Ovary (tissue), 9 donors: ENCODE data around the gene THRB. TPM values are rescaled to one million over a fixed set of nuclear protein-coding genes. Genes with fewer than 3 reads are reported as not detected.

Source experiments
- DNase-seq, 5 donors: peaks; one replicate each; pipeline ENCODE4 v3.0.0-alpha.2; 2019 to 2020
- H3K27ac ChIP-seq, 2 donors: fragments of 200-600 bp; one replicate each; pipeline versions ENCODE4 v1.5.1 to v1.8.0; 2019 to 2022
- H3K27me3 ChIP-seq: fragments of 200-600 bp; one replicate; pipeline ENCODE4 v1.8.0; 2022
- H3K36me3 ChIP-seq: fragments of 200-600 bp; sonication (generic); one replicate; pipeline ENCODE4 v1.5.1; 2019
- H3K4me1 ChIP-seq: one replicate; pipeline ENCODE4 v1.8.1; 2013; ENCODE audit warnings: mild to moderate bottlenecking, moderate library complexity; ENCODE audit not compliant: insufficient read depth
- H3K4me3 ChIP-seq: fragments of 200-600 bp; sonication (generic); one replicate; pipeline ENCODE4 v1.5.1; 2017
- H3K9me3 ChIP-seq, 2 donors: fragments of 200-600 bp in 1 of 2; sonication (generic) in 1 of 2; one replicate each; pipeline versions ENCODE4 v1.5.1 to v1.8.1; 2013 to 2019; ENCODE audit warnings: mild to moderate bottlenecking in 1 of 2, moderate library complexity in 1 of 2
- EP300 ChIP-seq: sonication (generic); formaldehyde crosslinking; IDR thresholded peaks from one replicate; pipeline ENCODE4 v1.6.1; 2017; ENCODE audit warnings: antibody characterized with exemption
- POLR2A ChIP-seq: fragments of 450-650 bp; IDR thresholded peaks from one replicate; pipeline ENCODE4 v1.6.1; 2017; ENCODE audit warnings: antibody characterized with exemption, mild to moderate bottlenecking, moderate library complexity
- WGBS, 3 donors: extraction: QIAGEN DNeasy Blood & Tissue Kit in 1 of 3; methylation state at CpG; one replicate each; pipeline versions ENCODE4 v1.1.5 to v1.1.7; 2013 to 2017; 5-methylcytosine and 5-hydroxymethylcytosine counted together
- intact Hi-C, 4 donors: fragments of 100-400 bp; cut with DNase I; formaldehyde crosslinking; loops; one replicate each; pipeline versions ENCODE4 v1.11.0 to v1.15.1; 2022 to 2023
- polyA plus RNA-seq, 2 donors: library from polyadenylated mRNA; stranded (reverse); fragments of 200-250 nt in 1 of 2; fragments of 350-450 nt in 1 of 2; fragmentation: Illumina TruSeq in 1 of 2; extraction: RNeasy Lipid Tissue Mini Kit (QIAGEN cat#74804) in 1 of 2; gene quantifications; one replicate each; pipeline ENCODE4 v1.2.3, GENCODE V29; 2013 to 2014
- total RNA-seq, 7 donors: library from RNA; depleted of rRNA in 2 of 7; stranded (reverse); fragments of >200 nt in 2 of 7; fragmentation: NEBNext Ultra II Directional in 3 of 7; extraction: Animal tissue kit (Norgen Biotek cat#: 25700) in 3 of 7; gene quantifications; one replicate each; pipeline versions ENCODE4 v1.1.0 to v1.2.4, GENCODE V29; 2016 to 2023
- TF ChIP-seq, protein P1 (sequence below), 3 donors: fragments of 450-650 bp in 2 of 3; fragments of 200-600 bp in 1 of 3; IDR thresholded peaks; one replicate each; pipeline versions ENCODE4 v1.5.1 to v1.8.0; 2016 to 2022; ENCODE audit warnings: antibody characterized with exemption in 3 of 3, mild to moderate bottlenecking in 1 of 3
- donor health status: DM: no; HTN: no; CAD: no; lungs with moderate emphysema.
- donor health status: DM: no; HTN: no; CAD: no.
- donor health status: Bipolar disorder and iron deficiency.
- donor health status: DM: yes; HTN: yes; CAD: no.
- donor health status: DM: no; HTN: no; CAD: no.
- donor health status: DM: yes; HTN: yes; CAD: no.

THRB gene
- total and polyA plus RNA-seq, 9 donors: 0.91 to 6.5 (median 3.2) TPM

DNA sequence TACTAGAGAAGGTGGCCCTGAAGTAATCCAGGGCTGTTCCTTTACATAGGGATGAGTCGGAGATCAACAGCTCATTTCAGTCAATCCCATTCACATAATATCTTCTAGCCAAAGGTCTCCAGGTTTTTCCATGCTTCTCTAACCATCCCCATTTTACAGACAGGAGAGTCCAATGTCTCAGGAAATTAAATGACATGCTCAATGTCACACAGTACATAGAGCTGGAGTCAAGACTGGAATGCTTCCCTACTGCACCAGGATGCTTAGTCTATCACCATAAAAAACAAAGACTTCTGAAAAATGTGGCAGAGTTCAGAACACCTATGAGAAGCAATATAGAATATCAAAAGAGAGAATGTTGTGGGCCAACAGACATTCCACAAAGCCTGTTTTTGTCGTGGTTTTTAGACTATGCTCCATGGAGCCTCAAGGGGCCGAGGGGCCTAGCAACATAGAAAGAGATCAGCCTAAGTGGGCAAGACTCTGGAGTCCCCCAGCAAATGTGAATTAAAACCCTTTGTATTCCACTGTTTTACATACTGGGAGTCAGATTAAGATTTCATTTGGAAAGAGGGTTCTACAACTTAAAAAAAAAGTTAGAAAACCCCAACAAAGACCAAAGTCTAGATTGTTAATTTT lies 122.0 kb downstream of the THRB start:
- 86 to 95% (median 89%) methylated on average over 3 of the region's 3 CpGs for WGBS, 3 donors
- Histone ChIP-seq H3K36me3 (no peaks in the 10 kb centered on the region), H3K27ac (no peak overlapping the region), H3K9me3 (no peaks in the 10 kb centered on the region), H3K4me1 (peaks cover 1% of the 10 kb centered on the region), H3K27me3 (no peaks in the 10 kb centered on the region), H3K4me3 (no peak overlapping the region)
- TF ChIP-seq POLR2A: no peak
- no peak for TF ChIP-seq EP300
- TF ChIP-seq, protein P1, sequence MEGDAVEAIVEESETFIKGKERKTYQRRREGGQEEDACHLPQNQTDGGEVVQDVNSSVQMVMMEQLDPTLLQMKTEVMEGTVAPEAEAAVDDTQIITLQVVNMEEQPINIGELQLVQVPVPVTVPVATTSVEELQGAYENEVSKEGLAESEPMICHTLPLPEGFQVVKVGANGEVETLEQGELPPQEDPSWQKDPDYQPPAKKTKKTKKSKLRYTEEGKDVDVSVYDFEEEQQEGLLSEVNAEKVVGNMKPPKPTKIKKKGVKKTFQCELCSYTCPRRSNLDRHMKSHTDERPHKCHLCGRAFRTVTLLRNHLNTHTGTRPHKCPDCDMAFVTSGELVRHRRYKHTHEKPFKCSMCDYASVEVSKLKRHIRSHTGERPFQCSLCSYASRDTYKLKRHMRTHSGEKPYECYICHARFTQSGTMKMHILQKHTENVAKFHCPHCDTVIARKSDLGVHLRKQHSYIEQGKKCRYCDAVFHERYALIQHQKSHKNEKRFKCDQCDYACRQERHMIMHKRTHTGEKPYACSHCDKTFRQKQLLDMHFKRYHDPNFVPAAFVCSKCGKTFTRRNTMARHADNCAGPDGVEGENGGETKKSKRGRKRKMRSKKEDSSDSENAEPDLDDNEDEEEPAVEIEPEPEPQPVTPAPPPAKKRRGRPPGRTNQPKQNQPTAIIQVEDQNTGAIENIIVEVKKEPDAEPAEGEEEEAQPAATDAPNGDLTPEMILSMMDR (IDR thresholded peaks at IDR 0.05): no peak
- DNase-seq: no peak
- intact Hi-C loops: no loop called here

GRCh38 chr3:24370352-24371090 lies 124.1 kb downstream of the THRB start:
- Histone ChIP-seq H3K27ac (no peak overlapping the region), H3K9me3 (no peaks in the 10 kb centered on the region), H3K27me3 (no peaks in the 10 kb centered on the region), H3K4me1 (no peaks in the 10 kb centered on the region), H3K4me3 (no peak overlapping the region), H3K36me3 (no peaks in the 10 kb centered on the region)
- no peak for DNase-seq
- 79 to 94% (median 86%) methylated on average over 4 of the region's 4 CpGs for WGBS, 3 donors
- TF ChIP-seq EP300 (no peak), POLR2A (no peak)
- TF ChIP-seq, protein P1 (IDR thresholded peaks at IDR 0.05): no peak
- intact Hi-C loops: no loop called here

DNA sequence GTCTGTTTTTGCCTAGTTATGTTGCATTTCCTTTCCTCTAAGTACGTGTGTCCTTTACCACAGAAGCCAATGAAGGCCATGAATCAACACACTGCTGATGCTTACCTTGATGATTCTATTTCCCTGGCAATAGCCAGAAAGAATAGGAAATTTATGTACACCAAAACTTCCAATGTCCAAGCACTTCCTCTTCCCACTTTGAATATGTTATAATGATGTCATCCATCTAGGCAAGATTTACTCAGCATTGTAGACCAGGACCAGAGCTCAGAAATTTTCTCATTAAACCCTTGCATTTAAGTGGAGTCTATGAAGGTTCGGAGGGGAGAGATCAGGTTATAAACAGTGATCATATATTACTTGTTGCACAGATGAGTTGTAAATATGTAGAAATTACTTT lies 126.0 kb downstream of the THRB start:
- no peak for DNase-seq
- Histone ChIP-seq H3K36me3 (no peaks in the 10 kb centered on the region), H3K4me3 (no peak overlapping the region), H3K9me3 (no peaks in the 10 kb centered on the region), H3K27ac (no peak overlapping the region), H3K27me3 (no peaks in the 10 kb centered on the region), H3K4me1 (peaks cover 2% of the 10 kb centered on the region)
- intact Hi-C loops: no loop called here
- TF ChIP-seq, protein P1 (IDR thresholded peaks at IDR 0.05): no peak
- no peak for TF ChIP-seq EP300
- TF ChIP-seq POLR2A: no peak
- 63 to 90% (median 66%) methylated on average over 2 of the region's 2 CpGs for WGBS, 3 donors

DNA sequence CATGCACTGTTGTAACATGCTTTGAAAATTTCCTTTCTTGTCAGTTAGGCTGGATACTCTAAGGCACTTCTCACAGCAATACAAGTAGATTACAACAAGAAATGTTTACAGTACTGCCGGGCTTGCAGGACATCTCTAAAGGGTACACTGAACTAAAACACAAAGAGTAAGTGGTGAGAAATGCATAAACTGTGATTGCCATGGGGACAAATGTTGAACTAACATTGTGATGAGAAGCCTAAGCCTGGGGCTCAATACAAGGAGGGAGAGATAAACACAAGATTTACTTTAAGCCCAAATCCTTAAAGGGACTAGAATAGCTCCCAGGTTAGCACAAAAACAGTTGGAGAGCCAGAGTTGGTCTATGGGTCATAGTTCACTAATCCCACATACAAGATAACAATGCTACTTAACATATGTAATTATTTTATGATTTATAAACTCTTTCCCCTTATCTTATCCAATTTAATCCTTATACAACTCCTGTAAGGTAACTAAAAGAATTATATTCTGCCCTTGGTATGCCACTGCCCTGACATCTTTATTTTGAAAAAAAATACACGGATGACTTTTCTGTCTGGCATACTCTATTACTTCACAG lies 126.9 kb downstream of the THRB start:
- H3K27ac ChIP-seq: no peak overlapping the region
- intact Hi-C loops: no loop called here
- no peak for TF ChIP-seq EP300
- TF ChIP-seq, protein P1 (IDR thresholded peaks at IDR 0.05): no peak
- no peak for TF ChIP-seq POLR2A

More for the DNA sequence above, 126.9 kb downstream of the THRB start:
- WGBS, 3 donors: 61 to 78% (median 67%) methylated on average over 2 of the region's 2 CpGs
- no peak overlapping the region for H3K4me3 ChIP-seq
- H3K27me3 ChIP-seq: no peaks in the 10 kb centered on the region
- H3K4me1 ChIP-seq: peaks cover 4% of the 10 kb centered on the region
- H3K36me3 ChIP-seq: no peaks in the 10 kb centered on the region
- no peak for DNase-seq
- H3K9me3 ChIP-seq: no peaks in the 10 kb centered on the region
